HepG2 (cell line): Measurements from ENCODE around the gene KDM4B.

Experiments used
- CBX2 ChIP-seq, 2 experiments: fragments of 200-600 bp in 1 of 2; sonication (generic); formaldehyde crosslinking in 1 of 2; IDR thresholded peaks; 2 replicates each; pipeline versions ENCODE4 v1.7.0 to v1.8.1; 2018 to 2022; ENCODE audit warnings: low read depth in 2 of 2, low read length in 1 of 2, mild to moderate bottlenecking in 1 of 2, missing genetic modification reagents in 1 of 2
- CTCF ChIP-seq: sonication (generic); formaldehyde crosslinking; IDR thresholded peaks from 2 replicates; pipeline ENCODE4 v1.5.0; 2020; ENCODE audit warnings: mild to moderate bottlenecking, missing genetic modification reagents, moderate library complexity
- EZH2 ChIP-seq: conservative IDR thresholded peaks from 2 replicates; pipeline ENCODE4 v1.6.1; 2012; ENCODE audit warnings: mild to moderate bottlenecking, low read depth, low read length, moderate library complexity
- HDAC2 ChIP-seq: sonication (generic); formaldehyde crosslinking; IDR thresholded peaks from 2 replicates; pipeline ENCODE4 v1.4.0; 2020; ENCODE audit warnings: missing genetic modification reagents
- HIC2 ChIP-seq: sonication (generic); formaldehyde crosslinking; IDR thresholded peaks from 2 replicates; pipeline ENCODE4 v1.9.0; 2022; ENCODE audit warnings: low read depth, missing genetic modification reagents
- JUNB ChIP-seq: sonication (generic); formaldehyde crosslinking; IDR thresholded peaks from 2 replicates; pipeline ENCODE4 v1.8.0; 2022; ENCODE audit warnings: missing genetic modification reagents, mild to moderate bottlenecking, borderline replicate concordance
- KDM4B ChIP-seq: sonication (generic); formaldehyde crosslinking; IDR thresholded peaks from 2 replicates; pipeline ENCODE4 v1.4.0; 2020; ENCODE audit warnings: missing genetic modification reagents
- NR2C2 ChIP-seq: sonication (generic); formaldehyde crosslinking; IDR thresholded peaks from 2 replicates; pipeline ENCODE4 v1.4.0; 2020; ENCODE audit warnings: missing genetic modification reagents, mild to moderate bottlenecking, moderate library complexity, borderline replicate concordance
- POLR2AphosphoS5 ChIP-seq: IDR thresholded peaks from 2 replicates; pipeline ENCODE4 v1.6.1; 2012; ENCODE audit warnings: low read depth, low read length
- RAD21 ChIP-seq: fragments of 450-650 bp; formaldehyde crosslinking; IDR thresholded peaks from 2 replicates; pipeline ENCODE4 v1.5.0; 2020; ENCODE audit warnings: mild to moderate bottlenecking
- SRF ChIP-seq: IDR thresholded peaks from 2 replicates; pipeline ENCODE4 v1.6.1; 2011; ENCODE audit warnings: mild to moderate bottlenecking, low read depth, low read length, moderate library complexity
- ZNF253 ChIP-seq: sonication (generic); formaldehyde crosslinking; IDR thresholded peaks from 2 replicates; pipeline ENCODE4 v1.8.0; 2022; ENCODE audit warnings: mild to moderate bottlenecking, missing genetic modification reagents, borderline replicate concordance
- ZNF672 ChIP-seq: sonication (generic); formaldehyde crosslinking; IDR thresholded peaks from 2 replicates; pipeline ENCODE4 v1.8.1; 2022; ENCODE audit warnings: missing genetic modification reagents

- TF ChIP-seq CTCF (CRISPR knock-in tag) (no peak), KDM4B (no peak), JUNB (CRISPR knock-in tag) (no peak), SRF (no peak), RAD21 (CRISPR knock-in tag) (no peak), POLR2AphosphoS5 (no peak), EZH2 (no peak), ZNF672 (CRISPR knock-in tag) (no peak), HDAC2 (CRISPR knock-in tag) (no peak), HIC2 (CRISPR knock-in tag) (no peak), NR2C2 (CRISPR knock-in tag) (no peak), ZNF253 (CRISPR knock-in tag) (no peak), CBX2 (IDR thresholded peaks at IDR 0.05; ENCODE audit: low read depth, low read length) (no peak), CBX2 (CRISPR knock-in tag; IDR thresholded peaks at IDR 0.05; ENCODE audit: low read depth) (no peak)
Observed at GRCh38 chr19:5154799-5155426, 186.0 kb downstream of the KDM4B start.
